Dermis microvascular lymphatic vessel endothelial cell (primary cell): ENCODE data around the gene ASS1. TPM values are rescaled to one million over a fixed set of nuclear protein-coding genes. Genes with fewer than 3 reads are reported as not detected.
A peak's percentile ranks its signal among the peaks of the same experiment; 100 is the strongest.

Source experiments
- DNase-seq, 2 donors: peaks; one replicate each; pipeline versions ENCODE4 v3.0.0 to v3.0.0-alpha.2; 2010; ENCODE audit warnings: low read depth in 2 of 2
- total RNA-seq: library from RNA; depleted of rRNA; stranded (reverse); fragments of >200 nt; gene quantifications from 2 replicates; pipeline ENCODE4 v1.2.1, GENCODE V29; 2014

The ASS1 gene
- total RNA-seq, 1 donor from 2014 or later = 2.3 TPM

DNA sequence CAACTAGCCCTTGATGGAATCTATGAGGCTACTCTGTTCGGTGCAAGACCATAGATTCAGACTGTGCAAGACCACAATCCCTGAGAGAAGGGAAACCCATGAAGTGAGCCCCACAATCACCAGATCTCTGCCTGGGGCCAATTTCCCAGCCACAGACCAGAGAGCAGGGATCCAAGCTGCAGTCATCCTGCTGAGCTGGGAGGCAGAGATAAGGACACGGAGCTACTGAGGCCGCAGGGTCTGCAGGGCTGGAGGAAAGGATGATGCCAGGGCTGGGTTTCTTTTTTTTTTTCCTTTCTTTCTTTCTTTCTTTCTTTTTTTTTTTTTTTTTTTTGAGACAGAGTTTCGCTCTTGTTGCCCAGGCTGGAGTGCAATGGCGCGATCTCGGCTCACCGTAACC lies 86.9 kb downstream of the ASS1 start:
- DNase-seq = no peak

- DNase-seq = no peak
Measured at GRCh38 chr9:130532426-130533080, 87.8 kb downstream of the ASS1 start.

DNA sequence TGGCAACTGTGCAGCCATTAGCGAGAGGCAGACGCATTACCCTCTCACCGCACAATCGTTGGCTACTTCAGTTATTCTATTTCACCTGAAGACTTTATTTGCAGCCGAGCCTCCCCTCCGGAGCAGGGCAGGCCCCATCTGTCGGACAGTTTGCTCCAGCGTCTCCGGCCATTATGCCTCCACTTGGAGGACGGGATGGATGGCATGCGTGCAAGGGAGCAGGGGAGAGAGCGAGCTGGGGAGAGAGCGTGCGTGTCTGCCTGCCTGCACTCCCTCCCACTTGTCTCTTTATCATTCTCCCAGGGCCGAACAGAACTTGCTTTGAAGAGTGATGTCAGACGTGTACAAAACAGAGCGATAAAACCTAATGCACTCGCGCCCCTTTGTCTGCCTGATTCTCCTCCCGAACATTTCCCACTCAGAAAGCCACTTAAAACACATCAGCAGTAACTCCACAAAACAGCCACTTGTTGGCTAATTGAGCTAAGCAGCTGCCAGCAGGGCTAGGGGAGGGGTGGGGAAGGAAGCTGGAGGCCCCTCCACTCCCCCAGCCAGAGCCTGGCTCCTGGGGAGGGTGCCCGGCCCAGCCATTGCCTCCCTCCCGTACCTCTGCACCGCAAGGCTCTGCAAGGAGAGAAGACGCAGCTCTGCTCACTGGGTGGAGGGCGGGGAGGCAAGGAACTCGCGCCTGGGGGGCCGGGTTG lies 91.2 kb downstream of the ASS1 start:
- peak in 1 of 2 donors; percentile 12 for DNase-seq

- DNase-seq = no peak
Measured at GRCh38 chr9:130536701-130537107, 91.9 kb downstream of the ASS1 start.

GRCh38 chr9:130537346-130538050 lies 92.7 kb downstream of the ASS1 start:
- DNase-seq = peak; percentile 28 to 40

- peak in 1 of 2 donors; percentile 48 for DNase-seq
Measured at GRCh38 chr9:130539420-130540223, 94.9 kb downstream of the ASS1 start.

DNA sequence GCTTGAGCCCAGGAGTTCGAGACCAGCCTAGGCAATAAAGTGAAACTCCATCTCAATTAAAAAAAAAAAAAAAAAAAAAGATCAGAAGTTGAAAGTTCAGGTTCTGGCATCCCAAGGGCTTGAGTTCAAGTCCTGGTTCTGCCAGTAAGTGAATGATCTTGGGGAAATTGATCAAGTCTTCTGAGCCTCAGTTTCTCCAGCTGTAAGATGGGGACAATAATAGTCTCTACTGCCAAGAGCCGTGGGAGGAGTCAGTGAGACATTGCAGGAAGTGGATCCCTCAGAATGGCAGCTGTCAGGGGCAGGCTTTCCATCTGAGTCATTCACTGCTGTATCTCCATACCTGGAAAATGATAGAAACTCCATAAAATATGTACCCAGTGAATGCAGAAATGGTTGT lies 96.8 kb downstream of the ASS1 start:
- no peak for DNase-seq

DNA sequence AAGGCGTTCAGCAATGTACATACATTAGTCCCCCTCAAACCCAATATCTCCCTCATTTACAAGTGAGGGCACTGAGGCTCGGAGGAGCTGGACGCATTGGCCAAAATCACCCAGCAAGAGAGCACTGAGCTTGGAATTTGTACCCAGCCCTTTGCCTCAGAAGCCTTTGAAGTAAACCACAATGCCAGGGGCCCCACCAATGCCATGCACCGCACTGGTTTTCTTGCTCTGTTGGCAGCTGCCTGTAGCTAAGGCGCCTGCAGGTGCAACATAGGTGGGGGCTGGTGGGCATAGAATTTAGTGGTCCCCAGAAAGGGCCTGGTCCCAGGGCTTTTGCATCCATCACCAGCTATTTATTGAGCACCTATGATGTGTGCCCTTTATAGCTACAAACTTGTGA lies 97.3 kb downstream of the ASS1 start:
- no peak for DNase-seq

- DNase-seq = no peak
Measured at GRCh38 chr9:130542457-130543228, 97.9 kb downstream of the ASS1 start.

- DNase-seq = no peak
Measured at GRCh38 chr9:130543368-130543767, 98.6 kb downstream of the ASS1 start.

GRCh38 chr9:130543859-130544258 lies 99.1 kb downstream of the ASS1 start:
- DNase-seq = no peak

DNA sequence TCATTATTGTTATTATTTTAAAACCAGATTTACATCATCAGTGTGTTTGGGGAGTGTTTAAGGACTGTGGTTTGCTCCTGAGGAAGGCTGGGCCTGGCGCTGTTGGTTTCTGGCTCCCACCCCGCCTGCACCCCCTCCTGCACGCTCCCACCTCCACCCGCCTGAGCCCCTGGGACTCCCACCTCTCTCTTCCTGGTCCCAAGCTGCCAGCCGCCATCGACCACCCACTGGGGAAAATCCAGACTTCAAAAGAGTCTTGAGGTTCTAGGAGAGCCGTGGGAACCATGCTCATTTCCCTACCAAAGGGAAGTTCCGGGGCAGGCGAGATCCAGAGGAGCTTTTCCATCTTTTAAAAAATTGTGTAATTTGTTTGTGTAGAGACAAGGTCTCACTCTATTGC lies 99.6 kb downstream of the ASS1 start:
- DNase-seq = no peak

DNA sequence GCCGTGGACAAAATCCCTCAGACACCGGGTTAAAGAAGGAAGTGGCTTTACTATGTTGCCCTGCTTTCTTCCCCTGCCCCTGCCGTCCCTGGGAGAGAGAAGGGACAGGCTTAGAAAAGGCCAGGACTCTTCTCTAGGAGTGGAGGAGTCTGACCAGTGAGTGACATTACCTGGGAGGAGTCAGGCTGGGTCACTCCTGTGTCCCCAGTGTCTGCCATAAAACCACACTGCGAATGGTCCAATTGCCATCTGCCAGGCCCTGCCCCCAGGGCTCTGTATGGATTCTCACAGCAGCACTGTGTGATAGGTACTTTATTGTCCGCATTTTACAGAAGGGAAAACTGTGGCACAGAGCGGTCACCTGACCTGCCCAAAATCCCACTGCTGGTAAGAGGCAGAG lies 103.3 kb downstream of the ASS1 start:
- DNase-seq = no peak

- DNase-seq = no peak
Measured at GRCh38 chr9:130549093-130549735, 104.5 kb downstream of the ASS1 start.

Other genes starting within 250 kb of the ASS1 start
- under 0.01 TPM in 1 of 2 replicates, not detected in the other for gene HMCN2, start 179.2 kb upstream of the ASS1 start, total RNA-seq
- gene FUBP3, start 134.6 kb downstream of the ASS1 start, total RNA-seq = 26.7 and 27.1 TPM in 2 replicates
- not detected in 2 replicates for gene PRDM12, start 219.6 kb downstream of the ASS1 start, total RNA-seq
- gene EXOSC2, start 248.8 kb downstream of the ASS1 start, total RNA-seq = 22.3 and 27.7 TPM in 2 replicates